ENCODE data around the gene NIN. TPM values are rescaled to one million over a fixed set of nuclear protein-coding genes. Genes with fewer than 3 reads are reported as not detected.

NIN gene
- total RNA-seq, 1 experiment from 2014 or later, result 16.9 TPM

GRCh38 chr14:50762001-50762930, 68.7 kb downstream of the NIN start:
- DNase-seq, result no peak
- H3K4me3 ChIP-seq (ENCODE audit: low read depth, low read length), result no peak overlapping the region
- no peaks in the 10 kb centered on the region for H3K27me3 Mint-ChIP-seq (ENCODE audit: insufficient read depth, unreplicated experiment)
- H3K36me3 Mint-ChIP-seq (ENCODE audit: insufficient read depth, unreplicated experiment), result no peaks in the 10 kb centered on the region
- BruUV-seq (replicated peaks), result no TSS peak
- no peaks in the 10 kb centered on the region for H3K4me1 ChIP-seq
- POLR2A ChIA-PET, result no interaction called here
- CTCF ChIA-PET, result interaction anchor here (1.9 kb wide), 1 partner anchor 11 kb away, joined by 7 read pairs; no protein-coding TSS in a partner anchor
- no peaks in the 10 kb centered on the region; the same call in 1 of the 2 replicates for H3K36me3 ChIP-seq (ENCODE audit: control insufficient read depth, insufficient read depth, low read length)
- H3K9me3 Mint-ChIP-seq (ENCODE audit: unreplicated experiment), result no peaks in the 10 kb centered on the region
- no peaks in the 10 kb centered on the region for H3K9me3 ChIP-seq
- H3K4me1 Mint-ChIP-seq (ENCODE audit: low read depth, unreplicated experiment), result no peaks in the 10 kb centered on the region
- TF ChIP-seq CTCF (IDR thresholded peaks at IDR 0.05; ENCODE audit: insufficient read depth in 1 of 2, low read depth in 1 of 2, low read length in 1 of 2, severe bottlenecking in 1 of 2, unreplicated experiment in 1 of 2), result no peak
- no peaks in the 10 kb centered on the region for H3K27me3 ChIP-seq (replicated peaks; ENCODE audit: control insufficient read depth, insufficient read depth, low read length)
- no peak overlapping the region for H3K4me3 Mint-ChIP-seq (ENCODE audit: unreplicated experiment)
- H3K27ac Mint-ChIP-seq (ENCODE audit: unreplicated experiment), result no peak overlapping the region
- intact Hi-C loops (cut with micrococcal nuclease; ENCODE audit: unreplicated experiment), result no loop called here

GRCh38 chr14:50759800-50760543, 71.0 kb downstream of the NIN start:
- Mint-ChIP-seq H3K9me3 (ENCODE audit: unreplicated experiment) (no peaks in the 10 kb centered on the region), H3K27ac (ENCODE audit: unreplicated experiment) (no peak overlapping the region), H3K4me1 (ENCODE audit: low read depth, unreplicated experiment) (no peaks in the 10 kb centered on the region), H3K36me3 (ENCODE audit: insufficient read depth, unreplicated experiment) (no peaks in the 10 kb centered on the region), H3K4me3 (ENCODE audit: unreplicated experiment) (no peak overlapping the region), H3K27me3 (ENCODE audit: insufficient read depth, unreplicated experiment) (no peaks in the 10 kb centered on the region)
- ChIA-PET POLR2A (interaction anchor here (0.7 kb wide), 1 partner anchor 60 kb away, joined by 4 read pairs; no protein-coding TSS in a partner anchor), CTCF (no interaction called here)
- Histone ChIP-seq H3K27me3 (replicated peaks; ENCODE audit: control insufficient read depth, insufficient read depth, low read length) (no peaks in the 10 kb centered on the region), H3K9me3 (no peaks in the 10 kb centered on the region), H3K36me3 (ENCODE audit: control insufficient read depth, insufficient read depth, low read length) (no peaks in the 10 kb centered on the region; the same call in 1 of the 2 replicates), H3K4me3 (ENCODE audit: low read depth, low read length) (no peak overlapping the region), H3K4me1 (no peaks in the 10 kb centered on the region)
- no TSS peak for BruUV-seq (replicated peaks)
- DNase-seq, result no peak
- TF ChIP-seq CTCF (IDR thresholded peaks at IDR 0.05; ENCODE audit: insufficient read depth in 1 of 2, low read depth in 1 of 2, low read length in 1 of 2, severe bottlenecking in 1 of 2, unreplicated experiment in 1 of 2), result no peak
- intact Hi-C loops (cut with micrococcal nuclease; ENCODE audit: unreplicated experiment), result no loop called here

GRCh38 chr14:50758945-50759344, 72.0 kb downstream of the NIN start:
- no peaks in the 10 kb centered on the region for H3K27me3 Mint-ChIP-seq (ENCODE audit: insufficient read depth, unreplicated experiment)
- TF ChIP-seq CTCF (IDR thresholded peaks at IDR 0.05; ENCODE audit: insufficient read depth in 1 of 2, low read depth in 1 of 2, low read length in 1 of 2, severe bottlenecking in 1 of 2, unreplicated experiment in 1 of 2), result no peak
- CTCF ChIA-PET, result no interaction called here

More at GRCh38 chr14:50758945-50759344, 72.0 kb downstream of the NIN start:
- DNase-seq, result no peak
- H3K9me3 Mint-ChIP-seq (ENCODE audit: unreplicated experiment), result no peaks in the 10 kb centered on the region
- Histone ChIP-seq H3K9me3 (no peaks in the 10 kb centered on the region), H3K27me3 (replicated peaks; ENCODE audit: control insufficient read depth, insufficient read depth, low read length) (no peaks in the 10 kb centered on the region), H3K4me1 (no peaks in the 10 kb centered on the region), H3K4me3 (ENCODE audit: low read depth, low read length) (no peak overlapping the region), H3K36me3 (ENCODE audit: control insufficient read depth, insufficient read depth, low read length) (no peaks in the 10 kb centered on the region; the same call in 1 of the 2 replicates)
- no peaks in the 10 kb centered on the region for H3K4me1 Mint-ChIP-seq (ENCODE audit: low read depth, unreplicated experiment)
- BruUV-seq (replicated peaks), result no TSS peak
- no peak overlapping the region for H3K27ac Mint-ChIP-seq (ENCODE audit: unreplicated experiment)
- POLR2A ChIA-PET, result no interaction called here
- H3K4me3 Mint-ChIP-seq (ENCODE audit: unreplicated experiment), result no peak overlapping the region
- H3K36me3 Mint-ChIP-seq (ENCODE audit: insufficient read depth, unreplicated experiment), result no peaks in the 10 kb centered on the region
- intact Hi-C loops (cut with micrococcal nuclease; ENCODE audit: unreplicated experiment), result no loop called here
